CD4-positive, alpha-beta T cell (primary cell): ENCODE measurements around the gene RBM38. TPM values are rescaled to one million over a fixed set of nuclear protein-coding genes. Genes with fewer than 3 reads are reported as not detected.
A peak's percentile ranks its signal among the peaks of the same experiment; 100 is the strongest.

Source experiments
- ATAC-seq: fragments of 200-7000 bp; cut with Tn5 transposase; one replicate; pipeline ENCODE4 v1.10.0; 2022; ENCODE audit warnings: mild to moderate bottlenecking; ENCODE audit not compliant: poor library complexity
- CTCF ChIA-PET: fragments of 350-600 bp; sonication (Branson Sonifier 250); formaldehyde crosslinking; loops from one replicate; lab custom pipeline; 2021; ENCODE audit warnings: antibody characterized with exemption, inconsistent platforms; lab: Charles Lee
- POLR2A ChIA-PET: fragments of 350-600 bp; sonication (Branson Sonifier 250); formaldehyde crosslinking; loops from one replicate; lab custom pipeline; 2021; ENCODE audit warnings: antibody characterized with exemption, inconsistent platforms; lab: Charles Lee
- DNase-seq, 14 experiments: peaks; one replicate each; pipeline ENCODE4 v3.0.0-alpha.2; 2013 to 2020; ENCODE audit warnings: mixed read lengths in 2 of 14
- H3K27ac ChIP-seq, 2 donors: one replicate each; pipeline versions ENCODE4 v1.5.1 to v1.7.0; 2013; ENCODE audit warnings: low read length in 2 of 2, low read depth in 1 of 2, mild to moderate bottlenecking in 1 of 2
- H3K27me3 ChIP-seq, 2 experiments: 1 replicate in 1 of 2; 2 replicates in 1 of 2; pipeline versions ENCODE4 v1.6.1 to v1.7.0; 2013; ENCODE audit warnings: low read length in 2 of 2, control low read depth in 1 of 2, mild to moderate bottlenecking in 1 of 2, moderate library complexity in 1 of 2; ENCODE audit not compliant: insufficient read depth in 2 of 2, control insufficient read depth in 1 of 2
- H3K36me3 ChIP-seq: one replicate; pipeline ENCODE4 v1.6.1; 2013; ENCODE audit warnings: low read length, control low read depth; ENCODE audit not compliant: insufficient read depth
- H3K4me1 ChIP-seq: one replicate; pipeline ENCODE4 v1.6.1; 2013; ENCODE audit warnings: low read length, control low read depth; ENCODE audit not compliant: insufficient read depth
- H3K4me3 ChIP-seq: one replicate; pipeline ENCODE4 v1.5.1; 2013; ENCODE audit warnings: mild to moderate bottlenecking, low read length, moderate library complexity
- H3K9me3 ChIP-seq, 2 experiments: 1 replicate in 1 of 2; 2 replicates in 1 of 2; pipeline versions ENCODE4 v1.6.1 to v1.7.0; 2013; ENCODE audit warnings: low read length in 2 of 2, mild to moderate bottlenecking in 2 of 2, control low read depth in 1 of 2, moderate library complexity in 1 of 2; ENCODE audit not compliant: control insufficient read depth in 1 of 2, insufficient read depth in 1 of 2
- H3K27ac Mint-ChIP-seq: one replicate; pipeline ENCODE4 v1.8.0; 2020; ENCODE audit warnings: mixed read lengths
- H3K27me3 Mint-ChIP-seq: one replicate; pipeline ENCODE4 v1.8.0; 2021; ENCODE audit warnings: mixed read lengths
- H3K36me3 Mint-ChIP-seq: one replicate; pipeline ENCODE4 v1.8.0; 2021; ENCODE audit warnings: low read depth, mixed read lengths
- H3K4me1 Mint-ChIP-seq: one replicate; pipeline ENCODE4 v1.8.0; 2021; ENCODE audit warnings: low read depth, mixed read lengths
- H3K4me3 Mint-ChIP-seq: one replicate; pipeline ENCODE4 v1.8.0; 2020; ENCODE audit warnings: mild to moderate bottlenecking, mixed read lengths
- H3K9me3 Mint-ChIP-seq: one replicate; pipeline ENCODE4 v1.8.0; 2020; ENCODE audit warnings: mixed read lengths
- intact Hi-C, 2 experiments: fragments of 100-400 bp; cut with DNase I in 1 of 2; cut with micrococcal nuclease in 1 of 2; formaldehyde crosslinking; loops; one replicate each; pipeline versions ENCODE4 v1.15.1 to v1.9.0; 2023 to 2025; cut with DNase I, micrococcal nuclease
- total RNA-seq, 174 experiments: library from RNA in 2 of 174; stranded (reverse) in 2 of 174; gene quantifications; one replicate each; pipeline ENCODE4 v1.2.3 and lab custom pipeline; 2021 to 2026
- TF ChIP-seq, protein P1 (sequence below): fragments of 200-600 bp; IDR thresholded peaks from one replicate; pipeline ENCODE4 v1.8.0; 2022; ENCODE audit warnings: antibody characterized with exemption, mild to moderate bottlenecking

The RBM38 gene
- total RNA-seq, 2 experiments from 2014 or later, result 604 to 645 TPM

DNA sequence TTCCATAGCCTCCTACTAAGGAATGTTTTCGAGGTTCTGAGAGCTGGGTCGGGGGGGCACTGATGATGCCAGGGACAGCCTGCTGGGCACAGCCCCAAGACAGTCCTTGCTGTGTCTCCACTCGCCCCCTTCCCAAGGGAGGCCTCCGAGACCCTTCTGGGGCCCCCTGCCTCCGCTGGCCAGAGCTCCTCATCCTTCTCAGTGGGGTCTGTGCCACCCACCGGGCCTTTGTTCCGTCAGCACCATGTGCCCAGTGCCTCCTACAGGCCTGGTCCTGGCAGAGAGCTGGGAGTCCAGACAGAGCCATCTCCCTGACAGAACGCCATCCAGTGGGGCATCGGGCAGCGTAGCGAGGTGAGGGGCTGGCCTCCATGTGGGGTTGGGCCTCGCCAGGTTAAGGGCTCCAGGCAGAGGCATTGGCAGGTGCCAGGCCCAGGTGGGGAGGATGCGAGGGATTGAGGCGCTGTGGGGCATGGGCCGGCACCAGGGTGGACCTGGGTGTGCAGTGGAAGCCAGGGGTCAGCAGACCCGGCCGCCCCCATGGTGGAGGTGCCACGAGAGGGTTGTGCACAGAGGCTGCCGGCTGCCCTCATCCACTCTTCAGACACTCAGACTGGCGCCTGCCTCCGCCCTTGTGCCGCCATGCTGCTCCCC, 13.3 kb downstream of the RBM38 start:
- H3K36me3 Mint-ChIP-seq, result peaks cover 99% of the 10 kb centered on the region
- no peaks in the 10 kb centered on the region for H3K9me3 ChIP-seq
- no peak for DNase-seq
- H3K27ac ChIP-seq, result no peak overlapping the region
- H3K4me1 ChIP-seq, result peaks cover 74% of the 10 kb centered on the region
- ATAC-seq, result no peak
- H3K9me3 Mint-ChIP-seq, result no peaks in the 10 kb centered on the region
- TF ChIP-seq, protein P1, sequence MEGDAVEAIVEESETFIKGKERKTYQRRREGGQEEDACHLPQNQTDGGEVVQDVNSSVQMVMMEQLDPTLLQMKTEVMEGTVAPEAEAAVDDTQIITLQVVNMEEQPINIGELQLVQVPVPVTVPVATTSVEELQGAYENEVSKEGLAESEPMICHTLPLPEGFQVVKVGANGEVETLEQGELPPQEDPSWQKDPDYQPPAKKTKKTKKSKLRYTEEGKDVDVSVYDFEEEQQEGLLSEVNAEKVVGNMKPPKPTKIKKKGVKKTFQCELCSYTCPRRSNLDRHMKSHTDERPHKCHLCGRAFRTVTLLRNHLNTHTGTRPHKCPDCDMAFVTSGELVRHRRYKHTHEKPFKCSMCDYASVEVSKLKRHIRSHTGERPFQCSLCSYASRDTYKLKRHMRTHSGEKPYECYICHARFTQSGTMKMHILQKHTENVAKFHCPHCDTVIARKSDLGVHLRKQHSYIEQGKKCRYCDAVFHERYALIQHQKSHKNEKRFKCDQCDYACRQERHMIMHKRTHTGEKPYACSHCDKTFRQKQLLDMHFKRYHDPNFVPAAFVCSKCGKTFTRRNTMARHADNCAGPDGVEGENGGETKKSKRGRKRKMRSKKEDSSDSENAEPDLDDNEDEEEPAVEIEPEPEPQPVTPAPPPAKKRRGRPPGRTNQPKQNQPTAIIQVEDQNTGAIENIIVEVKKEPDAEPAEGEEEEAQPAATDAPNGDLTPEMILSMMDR, result no peak
- H3K36me3 ChIP-seq, result peaks cover 96% of the 10 kb centered on the region
- peak overlapping the region; percentile 68 for H3K4me3 Mint-ChIP-seq
- ChIA-PET POLR2A (interaction anchor here (1.2 to 1.5 kb wide), 2 partner anchors 9 to 12 kb away, joined by 4 to 5 read pairs; no protein-coding TSS in a partner anchor), CTCF (no interaction called here)
- H3K27ac Mint-ChIP-seq, result peak overlapping the region; percentile 96
- H3K27me3 Mint-ChIP-seq, result no peaks in the 10 kb centered on the region
- H3K4me1 Mint-ChIP-seq, result peaks cover 57% of the 10 kb centered on the region
- H3K4me3 ChIP-seq, result no peak overlapping the region
- intact Hi-C loops, result no loop called here
- no peaks in the 10 kb centered on the region for H3K27me3 ChIP-seq

DNA sequence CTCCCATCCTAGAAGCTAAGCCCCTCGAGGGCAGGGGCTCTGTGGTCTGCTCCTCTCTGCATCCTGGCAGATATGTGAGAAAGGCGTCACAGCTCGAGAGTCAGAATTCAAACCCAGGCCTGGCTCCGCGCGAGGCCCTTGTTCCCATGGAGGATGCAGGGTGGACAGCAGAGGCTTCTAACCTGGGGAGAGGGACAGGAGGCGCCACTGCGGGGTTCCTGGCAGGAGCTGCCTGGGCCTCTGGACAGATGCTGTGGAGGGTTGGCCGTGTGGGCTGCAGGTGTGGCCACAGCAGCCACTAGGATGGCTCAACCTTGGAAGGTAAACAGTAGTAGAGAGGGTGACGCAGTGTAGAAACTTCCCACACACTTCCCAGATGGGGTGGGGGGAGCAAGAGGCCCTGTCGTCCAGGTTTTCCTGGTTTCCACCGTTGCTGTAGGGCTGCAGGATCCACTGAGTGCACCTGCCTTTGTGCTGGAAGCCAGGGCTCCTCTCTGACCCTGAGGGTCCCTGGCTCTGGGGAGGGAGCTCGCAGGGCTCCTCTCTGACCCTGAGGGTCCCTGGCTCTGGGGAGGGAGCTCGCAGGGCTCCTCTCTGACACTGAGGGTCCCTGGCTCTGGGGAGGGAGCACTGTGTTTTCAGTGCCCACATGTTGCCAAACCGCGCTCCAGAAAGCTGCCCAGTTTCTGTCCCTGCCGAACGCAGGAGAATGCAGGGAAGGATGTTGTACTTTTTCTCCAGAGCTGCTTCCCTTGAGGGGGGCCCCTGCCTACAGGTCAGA, 14.2 kb downstream of the RBM38 start:
- Histone ChIP-seq H3K27ac (no peak overlapping the region), H3K4me3 (no peak overlapping the region), H3K27me3 (no peaks in the 10 kb centered on the region), H3K4me1 (peaks cover 69% of the 10 kb centered on the region), H3K36me3 (peaks cover 90% of the 10 kb centered on the region), H3K9me3 (no peaks in the 10 kb centered on the region)
- Mint-ChIP-seq H3K4me3 (peak overlapping the region; percentile 68), H3K27me3 (no peaks in the 10 kb centered on the region), H3K9me3 (no peaks in the 10 kb centered on the region), H3K27ac (peak overlapping the region; percentile 96), H3K36me3 (peaks cover 100% of the 10 kb centered on the region), H3K4me1 (peaks cover 57% of the 10 kb centered on the region)
- POLR2A ChIA-PET, result interaction anchor here (1.2 to 5.5 kb wide), 3 partner anchors 8 to 13 kb away, joined by 4 to 46 read pairs (median 5); no protein-coding TSS in a partner anchor
- CTCF ChIA-PET, result no interaction called here
- TF ChIP-seq, protein P1, result no peak
- ATAC-seq, result no peak
- DNase-seq, result no peak
- intact Hi-C loops, result no loop called here

DNA sequence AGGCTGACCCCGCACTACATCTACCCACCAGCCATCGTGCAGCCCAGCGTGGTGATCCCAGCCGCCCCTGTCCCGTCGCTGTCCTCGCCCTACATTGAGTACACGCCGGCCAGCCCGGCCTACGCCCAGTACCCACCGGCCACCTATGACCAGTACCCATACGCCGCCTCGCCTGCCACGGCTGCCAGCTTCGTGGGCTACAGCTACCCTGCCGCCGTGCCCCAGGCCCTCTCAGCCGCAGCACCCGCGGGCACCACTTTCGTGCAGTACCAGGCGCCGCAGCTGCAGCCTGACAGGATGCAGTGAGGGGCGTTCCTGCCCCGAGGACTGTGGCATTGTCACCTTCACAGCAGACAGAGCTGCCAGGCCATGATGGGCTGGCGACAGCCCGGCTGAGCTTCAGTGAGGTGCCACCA, 16.4 kb downstream of the RBM38 start:
- H3K36me3 ChIP-seq, result peaks cover 71% of the 10 kb centered on the region
- DNase-seq, result peak in 1 of 14 experiments; percentile 37
- peak; percentile 15 for ATAC-seq
- Mint-ChIP-seq H3K4me1 (peaks cover 42% of the 10 kb centered on the region), H3K27ac (peak overlapping the region; percentile 96), H3K9me3 (no peaks in the 10 kb centered on the region), H3K4me3 (peak overlapping the region; percentile 65), H3K36me3 (peaks cover 87% of the 10 kb centered on the region), H3K27me3 (no peaks in the 10 kb centered on the region)
- no peaks in the 10 kb centered on the region for H3K9me3 ChIP-seq
- ChIA-PET POLR2A (interaction anchor here (1.6 to 5.5 kb wide), 3 partner anchors 10 to 15 kb away, joined by 5 to 46 read pairs (median 6); no protein-coding TSS in a partner anchor), CTCF (interaction anchor here (1.6 kb wide), 1 partner anchor 9 kb away, joined by 3 read pairs; no protein-coding TSS in a partner anchor)
- H3K27ac ChIP-seq, result no peak overlapping the region
- TF ChIP-seq, protein P1, result no peak
- intact Hi-C loops, result no loop called here
- no peaks in the 10 kb centered on the region for H3K27me3 ChIP-seq
- peaks cover 57% of the 10 kb centered on the region for H3K4me1 ChIP-seq
- H3K4me3 ChIP-seq, result no peak overlapping the region
